ENCODE measurements around the gene ZNF605.

DNA sequence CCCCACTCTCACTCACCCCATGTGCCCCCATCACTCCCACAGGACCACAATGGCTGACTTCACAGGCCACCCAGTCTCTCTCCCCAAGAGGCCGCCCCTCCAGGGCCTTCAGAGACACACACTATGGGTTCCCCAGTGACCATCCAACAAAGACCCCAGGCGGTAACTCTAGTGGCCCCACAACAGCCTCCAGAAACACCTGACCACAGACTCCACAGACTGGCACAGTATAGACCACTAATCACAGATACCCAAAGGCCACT is 3.0 kb downstream of the ZNF605 start:
- no peak for TF ChIP-seq CTCF (IDR thresholded peaks at IDR 0.05; ENCODE audit: insufficient read depth, low read length)
- TF ChIP-seq GABPA (IDR thresholded peaks at IDR 0.05; ENCODE audit: low read depth): no peak

All from HL-60 (cell line).